GM18907 (cell line): Measurements from ENCODE around the gene H19.

Source experiments
- ATAC-seq: cut with Tn5 transposase; IDR thresholded peaks from one replicate; pipeline ENCODE4 v1.9.1; 2021; ENCODE audit warnings: mild to moderate bottlenecking, moderate library complexity; ENCODE audit not compliant: unreplicated experiment

The H19 gene

DNA sequence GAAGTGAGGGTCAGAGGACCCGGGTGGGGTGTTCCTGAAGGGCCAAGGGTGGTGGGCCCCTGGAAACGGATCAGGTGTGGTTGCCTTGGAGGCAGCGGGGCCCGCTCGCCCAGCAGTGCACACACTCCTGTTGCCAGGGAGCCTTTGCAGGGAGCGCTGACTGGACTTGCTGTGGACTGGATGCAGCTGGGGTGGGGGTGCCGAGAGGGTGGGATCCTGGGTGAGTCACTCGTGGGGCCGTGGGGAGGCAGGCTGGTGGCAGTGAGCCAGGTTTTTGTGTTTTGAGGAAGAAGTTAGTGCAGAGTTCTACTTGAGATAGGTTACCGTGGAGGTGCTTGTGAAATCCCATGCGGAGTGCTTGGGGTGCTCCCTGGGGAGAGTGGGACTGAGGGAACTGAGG is 49.3 kb downstream of the H19 start:
- no peak for ATAC-seq

DNA sequence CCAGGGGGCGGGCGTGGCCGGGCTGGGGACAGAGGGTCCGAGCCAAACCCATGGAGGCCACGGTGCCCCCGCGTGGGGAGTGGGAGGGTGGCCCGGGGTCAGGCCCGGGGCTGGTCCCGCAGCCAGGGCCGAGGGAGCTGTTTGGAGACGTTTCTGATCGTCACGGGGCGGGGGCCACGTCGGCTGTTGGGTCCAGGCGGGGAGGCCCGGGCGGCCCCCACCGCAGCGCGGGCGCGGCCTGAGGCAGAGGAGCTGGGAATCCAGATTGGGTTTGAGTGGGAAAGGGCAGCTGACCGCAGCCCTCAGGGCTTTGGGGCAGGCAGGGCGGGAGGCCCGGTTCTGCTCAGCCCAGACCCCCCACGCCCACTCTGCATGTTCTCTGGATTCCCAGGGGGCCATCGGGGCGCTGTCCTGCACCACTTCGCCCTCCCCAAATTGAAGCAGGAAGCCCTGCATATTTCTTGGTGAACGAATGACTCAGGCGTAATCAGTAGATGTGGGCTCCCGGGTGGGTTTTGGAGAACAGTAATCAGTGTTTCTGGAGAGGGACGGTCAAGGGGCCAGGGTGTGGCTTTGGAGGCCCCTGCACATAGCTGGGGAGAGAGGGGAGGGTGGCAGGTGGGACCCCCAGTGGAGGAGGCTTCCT is 49.9 kb downstream of the H19 start:
- no peak for ATAC-seq

GRCh38 chr11:1946812-1947484 is 50.7 kb downstream of the H19 start, which contains the start of gene MRPL23:
TSS of gene MRPL23 (plus strand) at chr11:1947332. CDS start at chr11:1947363, 31 bp downstream.
- ATAC-seq = no peak
